Activated naive CD4-positive, alpha-beta T cell treated with anti-CD3 and anti-CD28 coated beads, Interleukin-2, amount 10 ng/mL, durations not matched to agents 5 hours and 36 hours (primary cell): ENCODE results near the gene OR2H2. TPM values are rescaled to one million over a fixed set of nuclear protein-coding genes. Genes with fewer than 3 reads are reported as not detected.

Experiments used
- total RNA-seq, 2 experiments: library from RNA; stranded (reverse); gene quantifications; one replicate each; pipeline ENCODE4 v1.2.3, GENCODE V29; 2021

Gene OR2H2
- not detected for total RNA-seq

DNA sequence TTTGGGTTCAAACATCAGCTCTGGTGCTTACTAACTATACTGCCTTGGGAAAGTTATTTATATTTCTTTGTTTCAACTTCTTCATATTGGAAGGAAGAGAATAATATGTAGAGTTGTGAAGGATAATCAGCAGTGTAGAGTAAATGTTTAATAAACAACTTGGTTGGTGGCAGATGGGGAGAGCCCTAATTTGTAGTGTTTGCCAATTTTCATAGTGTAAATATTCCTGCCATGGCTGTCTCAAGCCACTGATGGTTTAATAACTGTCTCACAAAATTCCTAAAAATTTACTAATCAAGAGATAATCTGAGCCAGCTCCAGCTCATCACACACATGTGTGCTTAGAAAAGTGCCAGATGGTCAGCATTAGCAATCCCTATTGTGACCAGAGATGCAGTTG lies at the start of gene OR2H2:
Gene OR2H2 (plus strand): TSS at position 301 of the 400 bp plus-strand sequence. CDS start 2,824 bp downstream, outside the sequence.

GRCh38 chr6:29559524-29560287 lies 25.2 kb upstream of the OR2H2 start, which contains the start of gene UBD:
Gene UBD (minus strand): TSS chr6:29559732. CDS start chr6:29559701, 31 bp downstream.

GRCh38 chr6:29632789-29633533 lies 48.0 kb downstream of the OR2H2 start, which contains the start of gene GABBR1:
Gene GABBR1 (minus strand): TSS chr6:29633183. CDS start chr6:29632385, 798 bp downstream.

Other genes with a start within 250 kb of the OR2H2 start
- not detected for gene OR5V1, start 216.3 kb upstream of the OR2H2 start, total RNA-seq
- not detected for gene OR12D3, start 209.8 kb upstream of the OR2H2 start, total RNA-seq
- not detected for gene OR12D2, start 189.5 kb upstream of the OR2H2 start, total RNA-seq
- not detected for gene OR12D1, start 170.2 kb upstream of the OR2H2 start, total RNA-seq
- gene OR10C1, start 145.8 kb upstream of the OR2H2 start, total RNA-seq, result not detected
- not detected for gene OR11A1, start 128.1 kb upstream of the OR2H2 start, total RNA-seq
- not detected for gene OR2H1, start 128.0 kb upstream of the OR2H2 start, total RNA-seq
- gene MAS1L, start 97.2 kb upstream of the OR2H2 start, total RNA-seq, result not detected
- under 1 TPM; 0.65 to 0.68 TPM for gene UBD, start 25.4 kb upstream of the OR2H2 start, total RNA-seq
- gene GABBR1, start 48.1 kb downstream of the OR2H2 start, total RNA-seq, result 10 to 100 TPM; 29.8 to 39.4 TPM
- gene MOG, start 72.0 kb downstream of the OR2H2 start, total RNA-seq, result not detected
- gene ZFP57, start 96.0 kb downstream of the OR2H2 start, total RNA-seq, result not detected
- gene HLA-F, start 138.3 kb downstream of the OR2H2 start, total RNA-seq, result 100 to 1,000 TPM; 312 to 332 TPM
- gene HLA-G, start 242.7 kb downstream of the OR2H2 start, total RNA-seq, result under 1 TPM; 0.14 to 0.15 TPM